HepG2 (cell line): ENCODE measurements around the gene COPZ1. TPM values are rescaled to one million over a fixed set of nuclear protein-coding genes. Genes with fewer than 3 reads are reported as not detected.

Experiments used
- BCL6 ChIP-seq: IDR thresholded peaks from 2 replicates; pipeline ENCODE4 v1.6.1; 2016; ENCODE audit warnings: missing genetic modification reagents, missing compliant biosample characterization
- BORCS8-MEF2B ChIP-seq: sonication (generic); formaldehyde crosslinking; IDR thresholded peaks from 2 replicates; pipeline ENCODE4 v1.8.0; 2022; ENCODE audit warnings: mild to moderate bottlenecking, missing genetic modification reagents
- FOSL2 ChIP-seq: sonication (generic); formaldehyde crosslinking; IDR thresholded peaks from 2 replicates; pipeline ENCODE4 v1.4.0; 2020; ENCODE audit warnings: missing genetic modification reagents
- GTF3A ChIP-seq: sonication (generic); formaldehyde crosslinking; conservative IDR thresholded peaks from 2 replicates; pipeline ENCODE4 v1.4.0; 2020; ENCODE audit warnings: mild to moderate bottlenecking, missing genetic modification reagents
- IRF2 ChIP-seq: IDR thresholded peaks from 2 replicates; pipeline ENCODE4 v1.6.1; 2018; ENCODE audit warnings: missing genetic modification reagents, missing compliant biosample characterization
- RXRA ChIP-seq: sonication (generic); formaldehyde crosslinking; IDR thresholded peaks from 2 replicates; pipeline ENCODE4 v1.5.1; 2020; ENCODE audit warnings: missing genetic modification reagents
- SRSF4 ChIP-seq: fragments of 200-400 bp; formaldehyde crosslinking; IDR thresholded peaks from one replicate; pipeline ENCODE4 v1.6.1; 2018; ENCODE audit warnings: mild to moderate bottlenecking, low read depth, low read length, moderate library complexity; ENCODE audit not compliant: poor library complexity, severe bottlenecking
- ZNF180 ChIP-seq: sonication (generic); formaldehyde crosslinking; IDR thresholded peaks from 2 replicates; pipeline ENCODE4 v1.4.0; 2020; ENCODE audit warnings: low read depth, missing genetic modification reagents, borderline replicate concordance
- ZNF317 ChIP-seq: sonication (generic); formaldehyde crosslinking; IDR thresholded peaks from 2 replicates; pipeline ENCODE4 v1.5.0; 2020; ENCODE audit warnings: mild to moderate bottlenecking, missing genetic modification reagents
- ZNF432 ChIP-seq: sonication (generic); formaldehyde crosslinking; IDR thresholded peaks from 2 replicates; pipeline ENCODE4 v1.5.0; 2020; ENCODE audit warnings: missing genetic modification reagents, mild to moderate bottlenecking, borderline replicate concordance
- ZNF484 ChIP-seq: sonication (generic); formaldehyde crosslinking; IDR thresholded peaks from 2 replicates; pipeline ENCODE4 v1.5.1; 2020; ENCODE audit warnings: mild to moderate bottlenecking, low read depth, missing genetic modification reagents, borderline replicate concordance
- ZNF781 ChIP-seq: sonication (generic); formaldehyde crosslinking; IDR thresholded peaks from 2 replicates; pipeline ENCODE4 v1.5.1; 2020; ENCODE audit warnings: borderline replicate concordance, mild to moderate bottlenecking, missing genetic modification reagents; ENCODE audit errors: not compliant biosample characterization
- ZZZ3 ChIP-seq: sonication (generic); formaldehyde crosslinking; IDR thresholded peaks from 2 replicates; pipeline ENCODE4 v1.4.0; 2020; ENCODE audit warnings: missing genetic modification reagents, mild to moderate bottlenecking, borderline replicate concordance
- polyA plus RNA-seq, 8 experiments: library from polyadenylated mRNA; depleted of rRNA in 3 of 8; stranded (reverse) in 7 of 8; unstranded in 1 of 8; fragments of >200 nt; fragmentation: Illumina TruSeq in 4 of 8; extraction: Trizol in 4 of 8; gene quantifications; 2 replicates each; pipeline versions ENCODE4 v1.2.1 to v1.2.3, GENCODE V29; 2011 to 2016; ENCODE audit warnings: low read depth in 4 of 8, missing spikeins in 1 of 8, mixed read lengths in 1 of 8; ENCODE audit not compliant: insufficient read depth in 1 of 8
- total RNA-seq, 5 experiments: library from RNA; depleted of rRNA; stranded (reverse); fragments of >200 nt; fragmentation: Illumina TruSeq; extraction: Trizol; gene quantifications; 2 replicates each; pipeline ENCODE4 v1.2.3, GENCODE V29; 2016; ENCODE audit warnings: low read depth in 1 of 5
- TF ChIP-seq, protein P1 (sequence below): IDR thresholded peaks from 2 replicates; pipeline ENCODE4 v1.6.1; 2016; ENCODE audit warnings: missing biosample characterization, missing genetic modification reagents, low read depth
- TF ChIP-seq, protein P2 (sequence below): sonication (generic); formaldehyde crosslinking; conservative IDR thresholded peaks from 2 replicates; pipeline ENCODE4 v1.8.0; 2022; ENCODE audit warnings: mild to moderate bottlenecking, moderate library complexity, missing genetic modification reagents
- TF ChIP-seq, protein P3 (sequence below): sonication (generic); formaldehyde crosslinking; IDR thresholded peaks from 2 replicates; pipeline ENCODE4 v1.4.0; 2020; ENCODE audit warnings: missing genetic modification reagents
- TF ChIP-seq, protein P4 (sequence below): sonication (generic); formaldehyde crosslinking; IDR thresholded peaks from 2 replicates; pipeline ENCODE4 v1.4.0; 2020; ENCODE audit warnings: missing genetic modification reagents
- TF ChIP-seq, protein P5 (sequence below): sonication (generic); formaldehyde crosslinking; IDR thresholded peaks from 2 replicates; pipeline ENCODE4 v1.4.0; 2020; ENCODE audit warnings: missing genetic modification reagents

COPZ1 gene
- total and polyA plus RNA-seq, 2 of the 13 experiments (the other 11 are each of a cell fraction or from before 2014, with no cell fraction given) = 125 to 184 TPM

- TF ChIP-seq ZNF317 (CRISPR knock-in tag) (no peak), GTF3A (CRISPR knock-in tag) (no peak), RXRA (CRISPR knock-in tag) (peak; percentile 66), BCL6 (CRISPR knock-in tag) (peak; percentile 26; the same call in 1 of the 2 replicates), FOSL2 (CRISPR knock-in tag) (peak; percentile 22; the same call in 1 of the 2 replicates), ZNF180 (no peak), BORCS8-MEF2B (0 out of 2 replicates have a peak, but pooled peaks have one; percentile 12), ZNF484 (no peak), ZNF781 (CRISPR knock-in tag) (peak; percentile 43), ZZZ3 (CRISPR knock-in tag) (no peak), IRF2 (CRISPR knock-in tag) (peak; percentile 59; the same call in 1 of the 2 replicates), SRSF4 (no peak), ZNF432 (CRISPR knock-in tag) (no peak)
- TF ChIP-seq, protein P1, sequence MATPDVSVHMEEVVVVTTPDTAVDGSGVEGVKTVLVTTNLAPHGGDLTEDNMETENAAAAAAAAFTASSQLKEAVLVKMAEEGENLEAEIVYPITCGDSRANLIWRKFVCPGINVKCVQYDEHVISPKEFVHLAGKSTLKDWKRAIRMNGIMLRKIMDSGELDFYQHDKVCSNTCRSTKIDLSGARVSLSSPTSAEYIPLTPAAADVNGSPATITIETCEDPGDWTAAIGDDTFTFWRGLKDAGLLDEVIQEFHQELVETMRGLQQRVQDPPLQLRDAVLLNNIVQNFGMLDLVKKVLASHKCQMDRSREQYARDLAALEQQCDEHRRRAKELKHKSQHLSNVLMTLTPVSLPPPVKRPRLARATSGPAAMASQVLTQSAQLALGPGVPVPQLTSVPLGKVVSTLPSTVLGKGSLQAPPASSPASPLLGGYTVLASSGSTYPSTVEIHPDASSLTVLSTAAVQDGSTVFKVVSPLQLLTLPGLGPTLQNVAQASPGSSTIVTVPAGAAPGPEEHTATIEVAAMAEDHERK (CRISPR knock-in tag) = no peak
- TF ChIP-seq, protein P2, sequence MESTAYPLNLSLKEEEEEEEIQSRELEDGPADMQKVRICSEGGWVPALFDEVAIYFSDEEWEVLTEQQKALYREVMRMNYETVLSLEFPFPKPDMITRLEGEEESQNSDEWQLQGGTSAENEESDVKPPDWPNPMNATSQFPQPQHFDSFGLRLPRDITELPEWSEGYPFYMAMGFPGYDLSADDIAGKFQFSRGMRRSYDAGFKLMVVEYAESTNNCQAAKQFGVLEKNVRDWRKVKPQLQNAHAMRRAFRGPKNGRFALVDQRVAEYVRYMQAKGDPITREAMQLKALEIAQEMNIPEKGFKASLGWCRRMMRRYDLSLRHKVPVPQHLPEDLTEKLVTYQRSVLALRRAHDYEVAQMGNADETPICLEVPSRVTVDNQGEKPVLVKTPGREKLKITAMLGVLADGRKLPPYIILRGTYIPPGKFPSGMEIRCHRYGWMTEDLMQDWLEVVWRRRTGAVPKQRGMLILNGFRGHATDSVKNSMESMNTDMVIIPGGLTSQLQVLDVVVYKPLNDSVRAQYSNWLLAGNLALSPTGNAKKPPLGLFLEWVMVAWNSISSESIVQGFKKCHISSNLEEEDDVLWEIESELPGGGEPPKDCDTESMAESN (CRISPR knock-in tag) = 0 out of 2 replicates have a peak, but pooled peaks have one; percentile 35
- TF ChIP-seq, protein P3, sequence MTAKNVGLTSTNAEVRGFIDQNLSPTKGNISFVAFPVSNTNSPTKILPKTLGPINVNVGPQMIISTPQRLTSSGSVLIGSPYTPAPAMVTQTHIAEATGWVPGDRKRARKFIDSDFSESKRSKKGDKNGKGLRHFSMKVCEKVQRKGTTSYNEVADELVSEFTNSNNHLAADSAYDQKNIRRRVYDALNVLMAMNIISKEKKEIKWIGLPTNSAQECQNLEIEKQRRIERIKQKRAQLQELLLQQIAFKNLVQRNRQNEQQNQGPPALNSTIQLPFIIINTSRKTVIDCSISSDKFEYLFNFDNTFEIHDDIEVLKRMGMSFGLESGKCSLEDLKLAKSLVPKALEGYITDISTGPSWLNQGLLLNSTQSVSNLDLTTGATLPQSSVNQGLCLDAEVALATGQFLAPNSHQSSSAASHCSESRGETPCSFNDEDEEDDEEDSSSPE (CRISPR knock-in tag) = peak; percentile 39
- TF ChIP-seq, protein P4, sequence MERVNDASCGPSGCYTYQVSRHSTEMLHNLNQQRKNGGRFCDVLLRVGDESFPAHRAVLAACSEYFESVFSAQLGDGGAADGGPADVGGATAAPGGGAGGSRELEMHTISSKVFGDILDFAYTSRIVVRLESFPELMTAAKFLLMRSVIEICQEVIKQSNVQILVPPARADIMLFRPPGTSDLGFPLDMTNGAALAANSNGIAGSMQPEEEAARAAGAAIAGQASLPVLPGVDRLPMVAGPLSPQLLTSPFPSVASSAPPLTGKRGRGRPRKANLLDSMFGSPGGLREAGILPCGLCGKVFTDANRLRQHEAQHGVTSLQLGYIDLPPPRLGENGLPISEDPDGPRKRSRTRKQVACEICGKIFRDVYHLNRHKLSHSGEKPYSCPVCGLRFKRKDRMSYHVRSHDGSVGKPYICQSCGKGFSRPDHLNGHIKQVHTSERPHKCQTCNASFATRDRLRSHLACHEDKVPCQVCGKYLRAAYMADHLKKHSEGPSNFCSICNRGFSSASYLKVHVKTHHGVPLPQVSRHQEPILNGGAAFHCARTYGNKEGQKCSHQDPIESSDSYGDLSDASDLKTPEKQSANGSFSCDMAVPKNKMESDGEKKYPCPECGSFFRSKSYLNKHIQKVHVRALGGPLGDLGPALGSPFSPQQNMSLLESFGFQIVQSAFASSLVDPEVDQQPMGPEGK (CRISPR knock-in tag) = peak; percentile 73
- TF ChIP-seq, protein P5, sequence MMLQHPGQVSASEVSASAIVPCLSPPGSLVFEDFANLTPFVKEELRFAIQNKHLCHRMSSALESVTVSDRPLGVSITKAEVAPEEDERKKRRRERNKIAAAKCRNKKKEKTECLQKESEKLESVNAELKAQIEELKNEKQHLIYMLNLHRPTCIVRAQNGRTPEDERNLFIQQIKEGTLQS (CRISPR knock-in tag) = 0 out of 2 replicates have a peak, but pooled peaks have one; percentile 23
These were observed 54.7 kb downstream of the COPZ1 start (continued) for GRCh38 chr12:54379398-54380201.
